Measurements from ENCODE around the gene SCUBE1. TPM values are rescaled to one million over a fixed set of nuclear protein-coding genes. Genes with fewer than 3 reads are reported as not detected.

SCUBE1 gene
- total and polyA plus RNA-seq, 4 experiments from 2014 or later: not detected

- Histone ChIP-seq H3K27me3 (ENCODE audit: insufficient read depth, low read length) (no peaks in the 10 kb centered on the region), H3K4me3 (ENCODE audit: low read length in 2 of 2) (no peak overlapping the region), H3K4me1 (ENCODE audit: insufficient read depth, low read length) (no peaks in the 10 kb centered on the region), H3K27ac (ENCODE audit: low read depth, low read length) (no peak overlapping the region), H3K36me3 (ENCODE audit: insufficient read depth, low read length) (no peaks in the 10 kb centered on the region), H3K9me3 (ENCODE audit: control insufficient read depth in 1 of 2, low read length in 2 of 2) (no peaks in the 10 kb centered on the region)
- no peaks in the 10 kb centered on the region for H3K9me3 Mint-ChIP-seq
- H3K4me1 Mint-ChIP-seq: no peaks in the 10 kb centered on the region
- H3K27me3 Mint-ChIP-seq: no peaks in the 10 kb centered on the region
- CTCF ChIA-PET (ENCODE audit: partially characterized antibody): no interaction called here
- no peaks in the 10 kb centered on the region for H3K36me3 Mint-ChIP-seq
- intact Hi-C loops (cut with micrococcal nuclease): no loop called here
- POLR2A ChIA-PET (ENCODE audit: partially characterized antibody): no interaction called here
- no peak overlapping the region for H3K4me3 Mint-ChIP-seq
- H3K27ac Mint-ChIP-seq: no peak overlapping the region
- DNase-seq: no peak
Measured at GRCh38 chr22:43242627-43243026, 100.5 kb downstream of the SCUBE1 start.

GRCh38 chr22:43241699-43242386, 101.3 kb downstream of the SCUBE1 start:
- no peaks in the 10 kb centered on the region for H3K4me1 Mint-ChIP-seq
- no peak overlapping the region for H3K4me3 ChIP-seq (ENCODE audit: low read length in 2 of 2)
- no peak overlapping the region for H3K27ac Mint-ChIP-seq
- no peaks in the 10 kb centered on the region for H3K36me3 ChIP-seq (ENCODE audit: insufficient read depth, low read length)
- no peaks in the 10 kb centered on the region for H3K36me3 Mint-ChIP-seq
- no peak overlapping the region for H3K27ac ChIP-seq (ENCODE audit: low read depth, low read length)
- no peaks in the 10 kb centered on the region for H3K4me1 ChIP-seq (ENCODE audit: insufficient read depth, low read length)
- H3K4me3 Mint-ChIP-seq: no peak overlapping the region
- CTCF ChIA-PET (ENCODE audit: partially characterized antibody): no interaction called here
- H3K9me3 Mint-ChIP-seq: no peaks in the 10 kb centered on the region
- intact Hi-C loops (cut with micrococcal nuclease): no loop called here
- no peaks in the 10 kb centered on the region for H3K27me3 Mint-ChIP-seq
- POLR2A ChIA-PET (ENCODE audit: partially characterized antibody): no interaction called here
- H3K9me3 ChIP-seq (ENCODE audit: control insufficient read depth in 1 of 2, low read length in 2 of 2): no peaks in the 10 kb centered on the region
- no peaks in the 10 kb centered on the region for H3K27me3 ChIP-seq (ENCODE audit: insufficient read depth, low read length)
- no peak for DNase-seq

GRCh38 chr22:43241138-43241597, 102.0 kb downstream of the SCUBE1 start:
- ChIA-PET CTCF (ENCODE audit: partially characterized antibody) (no interaction called here), POLR2A (ENCODE audit: partially characterized antibody) (no interaction called here)
- Mint-ChIP-seq H3K4me3 (no peak overlapping the region), H3K36me3 (no peaks in the 10 kb centered on the region), H3K9me3 (no peaks in the 10 kb centered on the region), H3K27ac (no peak overlapping the region), H3K27me3 (peaks cover 0 to 1% of the 10 kb centered on the region in 2 donors), H3K4me1 (no peaks in the 10 kb centered on the region)
- no peaks in the 10 kb centered on the region for H3K27me3 ChIP-seq (ENCODE audit: insufficient read depth, low read length)
- no peak overlapping the region for H3K27ac ChIP-seq (ENCODE audit: low read depth, low read length)
- intact Hi-C loops (cut with micrococcal nuclease): no loop called here
- H3K9me3 ChIP-seq (ENCODE audit: control insufficient read depth in 1 of 2, low read length in 2 of 2): no peaks in the 10 kb centered on the region
- no peaks in the 10 kb centered on the region for H3K36me3 ChIP-seq (ENCODE audit: insufficient read depth, low read length)
- DNase-seq: peak in 1 of 5 donors; percentile 11
- no peak overlapping the region for H3K4me3 ChIP-seq (ENCODE audit: low read length in 2 of 2)
- no peaks in the 10 kb centered on the region for H3K4me1 ChIP-seq (ENCODE audit: insufficient read depth, low read length)

GRCh38 chr22:43240614-43241013, 102.6 kb downstream of the SCUBE1 start:
- CTCF ChIA-PET (ENCODE audit: partially characterized antibody): no interaction called here
- no peaks in the 10 kb centered on the region for H3K9me3 Mint-ChIP-seq

GRCh38 chr22:43239956-43240355, 103.2 kb downstream of the SCUBE1 start:
- no peaks in the 10 kb centered on the region for H3K4me1 ChIP-seq (ENCODE audit: insufficient read depth, low read length)
- POLR2A ChIA-PET (ENCODE audit: partially characterized antibody): no interaction called here
- no peaks in the 10 kb centered on the region for H3K36me3 Mint-ChIP-seq
- no peaks in the 10 kb centered on the region for H3K9me3 ChIP-seq (ENCODE audit: control insufficient read depth in 1 of 2, low read length in 2 of 2)
- H3K9me3 Mint-ChIP-seq: no peaks in the 10 kb centered on the region
- no peaks in the 10 kb centered on the region for H3K27me3 ChIP-seq (ENCODE audit: insufficient read depth, low read length)
- no peaks in the 10 kb centered on the region for H3K36me3 ChIP-seq (ENCODE audit: insufficient read depth, low read length)
- H3K4me1 Mint-ChIP-seq: no peaks in the 10 kb centered on the region
- intact Hi-C loops (cut with micrococcal nuclease): no loop called here
- H3K4me3 Mint-ChIP-seq: no peak overlapping the region
- peaks cover 0 to 1% of the 10 kb centered on the region in 2 donors for H3K27me3 Mint-ChIP-seq
- H3K27ac Mint-ChIP-seq: no peak overlapping the region
- CTCF ChIA-PET (ENCODE audit: partially characterized antibody): no interaction called here
- H3K4me3 ChIP-seq (ENCODE audit: low read length in 2 of 2): no peak overlapping the region
- no peak for DNase-seq
- no peak overlapping the region for H3K27ac ChIP-seq (ENCODE audit: low read depth, low read length)

More at GRCh38 chr22:43240614-43241013, 102.6 kb downstream of the SCUBE1 start:
- Histone ChIP-seq H3K4me3 (ENCODE audit: low read length in 2 of 2) (no peak overlapping the region), H3K36me3 (ENCODE audit: insufficient read depth, low read length) (no peaks in the 10 kb centered on the region), H3K4me1 (ENCODE audit: insufficient read depth, low read length) (no peaks in the 10 kb centered on the region), H3K9me3 (ENCODE audit: control insufficient read depth in 1 of 2, low read length in 2 of 2) (no peaks in the 10 kb centered on the region), H3K27me3 (ENCODE audit: insufficient read depth, low read length) (no peaks in the 10 kb centered on the region), H3K27ac (ENCODE audit: low read depth, low read length) (no peak overlapping the region)
- no peak overlapping the region for H3K27ac Mint-ChIP-seq
- H3K36me3 Mint-ChIP-seq: no peaks in the 10 kb centered on the region
- no peaks in the 10 kb centered on the region for H3K4me1 Mint-ChIP-seq
- intact Hi-C loops (cut with micrococcal nuclease): no loop called here
- no peak for DNase-seq
- peaks cover 0 to 1% of the 10 kb centered on the region in 2 donors for H3K27me3 Mint-ChIP-seq
- no peak overlapping the region for H3K4me3 Mint-ChIP-seq
- POLR2A ChIA-PET (ENCODE audit: partially characterized antibody): no interaction called here

- Histone ChIP-seq H3K27me3 (ENCODE audit: insufficient read depth, low read length) (no peaks in the 10 kb centered on the region), H3K9me3 (ENCODE audit: control insufficient read depth in 1 of 2, low read length in 2 of 2) (no peaks in the 10 kb centered on the region), H3K4me3 (ENCODE audit: low read length in 2 of 2) (no peak overlapping the region), H3K27ac (ENCODE audit: low read depth, low read length) (no peak overlapping the region), H3K36me3 (ENCODE audit: insufficient read depth, low read length) (no peaks in the 10 kb centered on the region), H3K4me1 (ENCODE audit: insufficient read depth, low read length) (no peaks in the 10 kb centered on the region)
- ChIA-PET CTCF (ENCODE audit: partially characterized antibody) (no interaction called here), POLR2A (ENCODE audit: partially characterized antibody) (no interaction called here)
- H3K4me3 Mint-ChIP-seq: no peak overlapping the region
- no peaks in the 10 kb centered on the region for H3K36me3 Mint-ChIP-seq
- intact Hi-C loops (cut with micrococcal nuclease): no loop called here
- H3K27ac Mint-ChIP-seq: no peak overlapping the region
- H3K27me3 Mint-ChIP-seq: peaks cover 0 to 1% of the 10 kb centered on the region in 2 donors
- H3K4me1 Mint-ChIP-seq: no peaks in the 10 kb centered on the region
- H3K9me3 Mint-ChIP-seq: no peaks in the 10 kb centered on the region
- no peak for DNase-seq
Measured at GRCh38 chr22:43239193-43239780, 103.9 kb downstream of the SCUBE1 start.

GRCh38 chr22:43238526-43239006, 104.6 kb downstream of the SCUBE1 start:
- ChIA-PET CTCF (ENCODE audit: partially characterized antibody) (no interaction called here), POLR2A (ENCODE audit: partially characterized antibody) (no interaction called here)
- no peaks in the 10 kb centered on the region for H3K9me3 Mint-ChIP-seq
- Histone ChIP-seq H3K4me3 (ENCODE audit: low read length in 2 of 2) (no peak overlapping the region), H3K4me1 (ENCODE audit: insufficient read depth, low read length) (no peaks in the 10 kb centered on the region), H3K9me3 (ENCODE audit: control insufficient read depth in 1 of 2, low read length in 2 of 2) (no peaks in the 10 kb centered on the region), H3K36me3 (ENCODE audit: insufficient read depth, low read length) (no peaks in the 10 kb centered on the region), H3K27ac (ENCODE audit: low read depth, low read length) (no peak overlapping the region), H3K27me3 (ENCODE audit: insufficient read depth, low read length) (no peaks in the 10 kb centered on the region)
- no peak overlapping the region for H3K4me3 Mint-ChIP-seq
- intact Hi-C loops (cut with micrococcal nuclease): no loop called here
- H3K36me3 Mint-ChIP-seq: no peaks in the 10 kb centered on the region
- H3K27ac Mint-ChIP-seq: no peak overlapping the region
- DNase-seq: no peak
- H3K27me3 Mint-ChIP-seq: peaks cover 0 to 1% of the 10 kb centered on the region in 2 donors
- no peaks in the 10 kb centered on the region for H3K4me1 Mint-ChIP-seq

Data from CD4-positive, alpha-beta memory T cell (primary cell).